ENCODE results near the gene KMT2E.

GRCh38 chr7:105020926-105021325 is 6.9 kb downstream of the KMT2E start:
- TF ChIP-seq CTCF (IDR thresholded peaks at IDR 0.05), result no peak
- no peak for TF ChIP-seq POLR2A (IDR thresholded peaks at IDR 0.05)

Measured in testis (tissue), 2 donors.